GM18907 (cell line): ENCODE results near the gene GALNT13.

Source experiments
- ATAC-seq: cut with Tn5 transposase; IDR thresholded peaks from one replicate; pipeline ENCODE4 v1.9.1; 2021; ENCODE audit warnings: mild to moderate bottlenecking, moderate library complexity; ENCODE audit not compliant: unreplicated experiment

GALNT13 gene

DNA sequence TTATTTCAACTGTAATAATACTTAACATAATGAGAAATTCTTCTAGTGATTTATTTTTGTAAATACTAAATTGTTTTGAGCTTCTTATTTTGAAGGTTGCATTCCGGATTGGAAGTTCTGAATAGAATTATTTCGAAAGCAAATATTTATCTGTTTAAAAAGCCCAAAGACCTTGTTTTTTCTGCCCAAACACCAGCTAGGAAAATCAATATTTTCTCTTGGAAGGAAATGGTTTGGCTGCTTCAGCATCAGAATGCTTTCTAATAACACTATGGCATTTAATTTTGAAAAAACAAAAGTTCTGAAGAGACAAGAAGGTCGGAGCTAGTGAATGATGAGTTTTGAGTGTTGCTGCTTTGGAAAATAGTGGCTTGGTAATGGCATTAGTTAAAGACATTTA, 522.9 kb downstream of the GALNT13 start:
- no peak for ATAC-seq

- ATAC-seq, result no peak
These were observed 529.0 kb downstream of the GALNT13 start for GRCh38 chr2:154400563-154401290.

- peak; percentile 56 for ATAC-seq
These were observed 530.5 kb downstream of the GALNT13 start for GRCh38 chr2:154402213-154402612.

- no peak for ATAC-seq
These were observed 531.6 kb downstream of the GALNT13 start for GRCh38 chr2:154403242-154403790.

GRCh38 chr2:154408786-154409185, 537.1 kb downstream of the GALNT13 start:
- no peak for ATAC-seq

GRCh38 chr2:154422251-154422650, 550.5 kb downstream of the GALNT13 start:
- no peak for ATAC-seq

DNA sequence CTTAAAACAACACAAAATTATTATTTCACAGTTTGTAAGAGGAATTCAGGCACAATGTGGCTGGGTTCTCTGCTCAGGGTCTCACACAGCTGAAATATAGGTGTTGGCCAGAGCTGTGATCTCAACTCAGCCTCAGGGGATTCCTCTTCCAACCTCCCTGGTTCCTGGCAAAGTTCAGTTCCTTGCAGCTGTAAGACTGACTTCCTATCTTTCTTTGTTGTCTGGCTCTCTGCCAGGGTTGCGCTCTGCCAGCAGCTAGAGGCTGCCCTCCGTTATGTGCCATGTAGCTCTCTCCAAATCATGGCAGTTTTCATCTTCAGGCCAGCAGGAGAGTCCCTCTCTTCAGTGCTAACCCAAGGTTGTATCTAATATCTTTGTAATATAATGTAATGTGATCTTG, 554.3 kb downstream of the GALNT13 start:
- no peak for ATAC-seq

GRCh38 chr2:154427453-154427852, 555.7 kb downstream of the GALNT13 start:
- ATAC-seq, result no peak

DNA sequence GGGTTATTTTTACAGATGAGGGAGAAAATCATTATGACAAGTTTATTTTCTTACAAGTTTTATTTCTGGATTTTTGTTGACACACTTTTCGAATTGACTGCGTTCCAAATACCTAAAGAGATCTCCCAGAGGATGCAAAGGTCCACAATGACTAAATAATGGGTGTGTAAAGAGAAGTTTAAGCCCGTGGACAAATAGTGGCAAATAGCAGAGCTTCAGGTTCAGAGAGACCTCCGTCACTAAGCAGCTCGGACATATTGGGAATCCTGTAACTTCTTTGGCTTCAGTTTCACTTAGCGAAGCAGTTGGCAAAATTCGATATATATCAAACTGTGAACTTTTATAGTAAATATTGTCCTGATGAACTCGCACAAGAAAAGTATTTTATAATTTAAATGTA, 556.3 kb downstream of the GALNT13 start:
- ATAC-seq, result no peak

- no peak for ATAC-seq
These were observed 561.3 kb downstream of the GALNT13 start for GRCh38 chr2:154433010-154433409.

- ATAC-seq, result no peak
These were observed 565.4 kb downstream of the GALNT13 start for GRCh38 chr2:154437104-154437503.

- ATAC-seq, result no peak
These were observed 567.4 kb downstream of the GALNT13 start for GRCh38 chr2:154439156-154439555.

- no peak for ATAC-seq
These were observed 572.2 kb downstream of the GALNT13 start for GRCh38 chr2:154443919-154444318.

- no peak for ATAC-seq
These were observed 574.6 kb downstream of the GALNT13 start for GRCh38 chr2:154446324-154446723.

GRCh38 chr2:154447727-154448418, 576.2 kb downstream of the GALNT13 start:
- no peak for ATAC-seq

DNA sequence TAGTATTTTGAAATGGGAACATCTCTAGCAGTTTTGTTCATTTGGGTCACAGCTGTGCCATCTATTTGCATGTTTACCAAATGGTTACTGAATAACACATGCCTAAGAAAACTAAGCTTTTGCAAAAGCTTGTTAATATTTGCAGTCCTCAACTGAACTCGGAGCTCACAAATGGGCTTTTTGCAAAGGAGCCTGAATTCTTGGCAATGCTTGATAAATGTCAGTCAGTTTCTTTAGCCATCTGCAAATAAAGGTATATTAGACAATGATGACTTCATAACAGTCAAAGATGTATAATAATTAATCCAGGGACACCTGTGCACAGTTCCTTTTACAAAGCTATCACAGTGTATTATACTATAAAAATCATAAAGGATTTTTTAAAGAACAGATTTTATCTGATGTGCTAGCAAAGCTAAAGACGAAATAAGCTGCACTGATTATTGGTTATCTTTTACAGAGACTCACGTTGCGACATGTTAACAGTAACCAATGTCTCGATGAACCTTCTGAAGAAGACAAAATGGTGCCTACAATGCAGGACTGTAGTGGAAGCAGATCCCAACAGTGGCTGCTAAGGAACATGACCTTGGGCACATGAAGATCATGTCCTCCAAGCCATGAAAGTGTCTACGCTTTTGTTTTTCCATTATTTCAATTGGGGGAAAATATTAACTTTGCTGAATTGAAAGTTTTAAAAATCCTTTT, 578.4 kb downstream of the GALNT13 start:
- ATAC-seq, result no peak

DNA sequence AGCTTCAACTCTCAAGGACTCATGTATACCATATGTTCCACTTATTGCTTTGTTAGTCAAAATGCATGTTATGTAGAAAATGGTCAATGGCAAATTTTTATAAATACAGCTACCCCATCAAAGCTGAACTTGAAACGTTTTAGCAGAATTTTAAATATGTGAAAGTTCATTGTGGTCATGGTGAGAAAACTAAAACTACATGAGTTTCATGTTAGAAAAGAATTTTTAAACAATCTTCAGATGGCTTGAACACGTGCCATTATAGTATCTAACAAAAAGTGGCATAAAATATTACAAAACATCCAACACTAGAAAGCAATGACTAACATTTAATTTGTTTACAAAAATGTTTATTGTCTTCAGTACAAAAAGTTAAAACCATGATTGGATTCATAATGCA, 580.7 kb downstream of the GALNT13 start:
- ATAC-seq, result peak; percentile 19

DNA sequence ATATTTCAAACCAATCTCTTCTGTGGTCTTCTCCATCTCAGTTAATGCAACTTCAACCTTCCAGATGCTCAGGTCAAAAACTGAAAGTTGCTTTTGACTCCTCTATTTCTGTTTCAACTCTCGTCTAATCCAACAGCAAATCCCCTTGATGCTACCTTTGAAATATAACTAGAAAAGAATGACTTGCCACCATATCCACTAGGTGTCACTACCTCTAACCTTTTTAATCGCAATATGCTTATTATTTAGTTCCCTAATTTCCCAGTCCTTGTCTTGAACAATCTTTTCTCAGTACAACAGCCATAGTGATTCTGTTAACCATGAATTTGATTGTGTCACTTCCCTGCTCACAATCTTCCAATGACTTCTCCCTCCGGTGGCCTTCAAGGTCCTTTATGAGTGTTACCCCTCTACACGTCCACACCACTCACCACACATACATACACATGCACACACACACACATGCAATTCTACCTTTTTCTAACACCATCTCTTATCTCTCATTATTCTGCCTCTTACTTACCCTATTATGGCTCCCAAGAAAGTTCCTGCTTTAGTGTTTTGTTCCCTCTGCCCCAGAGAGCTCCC, 581.3 kb downstream of the GALNT13 start:
- ATAC-seq, result peak; percentile 70

DNA sequence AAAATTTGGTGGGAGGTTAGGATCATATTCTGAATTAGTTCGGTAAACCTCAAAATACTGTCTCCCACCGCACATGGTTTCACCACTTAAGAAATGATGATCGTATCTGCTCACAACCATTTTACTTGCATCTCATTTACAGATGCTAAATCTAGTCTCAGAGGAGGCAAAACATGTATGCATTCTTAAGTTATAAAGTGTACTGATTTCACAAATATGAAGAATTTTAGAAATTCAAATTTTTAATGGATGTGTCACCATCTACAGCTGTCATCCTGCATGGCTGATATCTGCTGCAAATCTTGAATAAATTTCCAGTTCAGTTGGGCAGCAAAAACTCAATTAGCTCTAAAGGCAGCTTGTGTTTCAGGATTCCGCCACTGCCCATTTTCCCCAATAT, 583.4 kb downstream of the GALNT13 start:
- no peak for ATAC-seq

GRCh38 chr2:154455866-154456265, 584.1 kb downstream of the GALNT13 start:
- no peak for ATAC-seq

DNA sequence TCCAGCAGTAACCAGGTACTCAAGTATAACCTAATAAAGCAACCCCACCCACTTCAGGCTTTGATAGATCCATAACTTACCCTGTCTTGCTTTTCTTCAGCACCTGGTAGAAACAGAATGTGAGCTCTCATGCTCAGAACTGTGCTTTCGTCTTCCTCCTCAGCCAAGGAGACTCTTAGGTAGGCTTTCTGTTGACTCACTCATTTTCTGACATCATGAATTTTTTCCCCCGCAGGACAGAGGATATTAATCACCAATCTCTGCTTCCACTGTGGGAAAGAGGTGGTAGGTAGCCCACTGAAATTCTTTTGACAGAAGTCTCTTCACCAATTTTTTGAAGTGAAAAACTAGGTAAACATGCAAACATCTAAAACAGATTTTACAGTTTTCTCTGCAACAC, 585.6 kb downstream of the GALNT13 start:
- no peak for ATAC-seq
